GM19193 (cell line): Measurements from ENCODE around the gene FSIP1.

ENCODE experiments used
- POLR2A ChIP-seq: IDR thresholded peaks from 4 replicates; pipeline ENCODE4 v1.6.1; 2011; ENCODE audit not compliant: insufficient read depth, insufficient read length; ENCODE audit errors: extremely low read depth

The FSIP1 gene

DNA sequence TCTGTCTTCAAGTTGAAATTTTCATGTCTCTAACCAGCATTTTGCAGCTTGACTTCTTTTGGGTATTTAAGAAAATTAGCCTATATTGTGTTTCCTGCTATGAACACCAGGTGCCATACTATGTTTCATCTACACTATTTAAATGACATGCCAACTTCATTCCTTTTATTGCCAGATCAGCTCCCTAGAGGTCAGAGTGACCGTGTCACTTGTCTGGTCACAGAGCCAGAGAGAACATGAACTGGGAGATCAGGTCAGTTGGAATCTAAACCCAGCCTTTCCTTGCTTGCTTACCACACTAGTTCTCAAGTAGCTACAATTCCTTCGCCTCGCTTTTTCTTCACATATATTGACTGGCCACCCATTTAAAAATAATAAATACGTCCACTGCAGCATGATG, 114.2 kb downstream of the FSIP1 start:
- TF ChIP-seq POLR2A, result no peak

DNA sequence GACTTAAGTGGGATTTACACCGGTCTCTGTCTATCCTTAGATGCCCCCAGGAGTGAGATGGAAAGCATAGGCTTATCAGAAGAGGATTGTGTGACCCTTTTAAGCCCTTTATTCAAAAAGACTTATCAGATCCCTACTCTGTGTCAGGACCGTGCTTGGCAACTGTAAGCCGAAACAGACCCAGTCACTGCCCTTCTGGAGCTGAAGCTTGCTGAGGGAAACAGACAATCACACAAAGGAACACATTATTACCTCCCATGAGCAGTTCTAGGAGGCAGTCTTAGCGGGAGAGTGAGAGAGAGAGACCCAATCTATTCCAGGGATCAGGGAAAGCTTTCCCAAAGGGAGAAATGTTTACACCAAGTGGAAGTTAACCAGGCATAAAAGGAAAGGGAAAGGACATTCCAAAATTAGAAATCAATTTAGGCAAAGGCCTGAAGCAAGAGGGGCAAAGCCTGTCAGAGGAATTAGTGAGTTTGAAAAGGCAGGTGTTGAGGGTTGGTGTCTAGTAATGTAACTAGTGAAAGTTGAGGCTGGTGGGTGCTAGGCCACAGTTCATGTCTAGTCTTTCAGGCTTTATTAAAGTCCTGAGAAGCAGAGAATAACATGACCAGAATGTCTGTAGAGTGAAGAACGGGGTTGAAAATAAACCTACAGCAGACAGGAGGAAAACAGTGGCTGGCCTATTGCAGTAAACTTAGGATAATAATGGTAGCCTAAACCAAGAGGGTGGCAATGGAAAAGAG, 115.1 kb downstream of the FSIP1 start:
- TF ChIP-seq POLR2A, result no peak

DNA sequence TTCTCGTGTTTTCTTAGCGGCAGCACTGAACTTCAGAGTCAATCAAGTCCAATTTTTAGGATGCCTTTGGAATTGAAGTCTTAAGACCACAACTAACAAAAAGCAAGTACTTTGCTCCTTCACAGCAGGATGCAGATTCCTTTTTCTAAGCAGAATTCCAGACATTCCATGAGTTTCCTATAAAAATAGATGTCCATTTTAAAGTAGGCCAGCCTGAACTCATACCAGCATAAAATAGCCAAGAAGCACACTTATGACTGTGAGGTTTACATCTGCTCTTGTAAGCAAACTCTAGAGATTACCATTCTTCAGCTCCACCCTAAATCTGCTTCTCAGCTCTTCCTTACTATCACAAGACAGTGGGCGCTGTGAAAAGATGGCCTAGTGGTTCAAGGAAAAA, 116.0 kb downstream of the FSIP1 start:
- no peak for TF ChIP-seq POLR2A

DNA sequence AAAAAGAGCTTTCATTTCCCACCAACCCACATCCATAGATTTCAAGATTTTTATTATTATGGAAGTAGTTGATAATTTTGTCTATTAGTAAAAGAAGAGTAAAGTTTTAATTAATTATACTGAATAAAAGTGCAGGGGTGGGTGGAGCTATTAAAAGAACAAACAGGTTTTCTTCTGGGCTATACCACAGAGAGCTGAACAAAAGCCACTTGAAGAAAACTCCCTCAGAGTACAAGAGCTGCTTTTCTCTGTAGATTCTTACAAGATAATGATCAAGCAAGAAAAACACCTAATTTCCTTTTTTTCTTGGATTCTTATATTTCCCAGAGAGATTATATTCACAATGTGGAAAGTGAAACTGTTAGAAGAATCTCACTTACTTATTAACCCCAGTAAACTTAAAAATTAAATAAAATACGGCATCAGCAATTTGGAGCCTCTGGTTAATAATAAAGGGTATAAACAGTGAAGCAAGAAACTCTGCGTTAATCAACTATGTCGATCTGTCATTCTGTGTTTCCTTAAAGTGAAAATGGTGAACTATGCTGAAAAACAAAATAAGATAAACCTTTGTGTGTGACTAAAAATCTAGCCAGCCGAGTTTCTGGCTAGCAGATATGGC, 116.9 kb downstream of the FSIP1 start:
- no peak for TF ChIP-seq POLR2A

DNA sequence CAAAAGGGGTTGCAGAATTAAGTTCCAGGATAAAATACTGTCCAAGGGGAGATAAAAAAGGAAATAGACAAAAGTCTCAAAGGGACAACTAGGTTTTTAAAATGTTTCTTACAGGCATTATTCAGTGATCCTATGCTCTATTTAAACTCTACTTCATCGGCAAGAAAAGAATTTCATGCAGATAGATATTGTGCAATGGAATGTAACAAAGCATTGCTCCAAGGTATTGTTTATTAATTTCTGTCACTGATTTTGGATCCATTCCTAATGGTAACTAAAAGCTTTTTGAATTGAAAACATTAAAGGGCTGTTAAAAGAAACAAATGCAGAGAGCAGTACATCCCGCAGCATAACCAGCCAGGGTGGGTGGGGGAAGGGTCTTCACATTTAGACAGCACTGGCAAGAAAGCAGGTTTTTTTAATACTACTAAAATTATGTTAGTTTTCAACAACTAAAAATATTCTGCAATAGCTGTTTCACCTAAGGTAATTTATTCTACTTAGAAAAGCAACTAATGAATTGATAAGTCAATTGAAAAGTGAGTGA, 118.9 kb downstream of the FSIP1 start:
- TF ChIP-seq POLR2A, result no peak

DNA sequence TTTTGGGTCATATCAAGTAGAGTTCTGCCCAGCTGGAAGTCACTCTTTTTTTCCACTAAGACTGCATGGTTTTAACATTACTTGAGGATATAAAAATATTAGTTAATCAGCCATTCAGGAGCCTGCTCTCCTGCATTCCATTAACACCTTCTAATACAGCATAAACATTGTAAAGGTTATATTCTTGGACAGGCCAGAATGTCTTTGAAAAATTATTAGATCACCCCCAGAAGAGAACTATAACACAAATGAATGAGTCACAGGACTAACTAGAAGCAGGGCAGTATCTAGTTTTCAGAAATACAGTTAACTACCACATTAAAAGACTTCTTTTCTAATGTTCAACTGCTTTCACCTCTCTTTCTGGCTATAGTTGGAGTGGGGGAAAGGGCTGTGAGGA, 120.9 kb downstream of the FSIP1 start:
- no peak for TF ChIP-seq POLR2A

DNA sequence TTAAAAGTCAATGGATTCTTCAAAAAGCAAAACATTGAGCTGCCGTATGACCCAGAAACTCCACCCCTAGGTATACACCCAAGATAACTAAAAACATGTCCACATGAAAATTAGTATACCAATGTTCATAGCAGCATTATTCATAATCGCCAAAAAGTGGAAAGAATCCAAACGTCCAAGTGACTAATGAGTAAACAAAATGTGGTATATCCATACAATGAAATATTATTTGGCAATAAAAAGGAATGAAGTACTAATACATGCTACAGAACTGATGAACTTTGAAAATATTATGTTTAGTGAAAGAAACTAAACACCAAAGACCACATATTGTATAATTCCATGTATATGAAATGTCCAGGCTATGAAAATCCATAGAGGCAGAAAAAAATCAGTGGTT, 123.9 kb downstream of the FSIP1 start:
- TF ChIP-seq POLR2A, result no peak

DNA sequence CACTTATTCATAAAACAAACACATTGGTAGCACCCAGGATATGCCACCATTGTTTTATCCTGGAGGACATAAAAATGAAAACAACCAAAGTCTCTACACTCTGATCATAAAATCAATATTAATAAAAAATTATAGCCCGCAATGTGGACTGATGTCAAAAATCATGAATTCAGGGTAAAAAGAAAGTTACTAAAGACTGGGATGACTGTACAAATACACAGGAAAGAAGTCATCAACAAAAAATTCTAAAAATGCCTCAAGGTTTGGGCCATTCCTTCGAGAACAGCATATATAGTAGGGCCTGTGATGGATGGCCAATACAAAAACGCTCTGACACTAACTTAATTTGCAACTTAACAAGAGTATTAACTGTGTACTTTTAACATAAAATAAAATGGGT, 125.0 kb downstream of the FSIP1 start:
- TF ChIP-seq POLR2A, result no peak

DNA sequence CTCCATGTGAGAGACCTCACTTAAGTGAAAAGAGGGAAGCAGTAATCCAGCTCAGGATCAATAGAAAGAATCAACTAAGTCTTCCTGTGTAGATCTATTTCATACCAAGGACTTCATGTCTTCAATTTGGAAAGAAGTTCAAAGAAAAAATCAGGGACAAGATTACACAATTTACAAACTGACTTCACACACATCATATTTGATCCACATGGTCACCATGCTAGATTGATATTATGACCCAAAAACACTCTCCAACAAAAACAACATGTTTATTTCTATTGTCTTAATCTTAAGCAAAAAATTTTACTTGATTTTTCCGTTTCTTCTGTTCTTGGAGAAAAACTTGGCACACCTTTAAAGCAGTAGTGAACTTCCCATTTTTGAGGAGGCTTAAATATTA, 125.5 kb downstream of the FSIP1 start:
- no peak for TF ChIP-seq POLR2A

DNA sequence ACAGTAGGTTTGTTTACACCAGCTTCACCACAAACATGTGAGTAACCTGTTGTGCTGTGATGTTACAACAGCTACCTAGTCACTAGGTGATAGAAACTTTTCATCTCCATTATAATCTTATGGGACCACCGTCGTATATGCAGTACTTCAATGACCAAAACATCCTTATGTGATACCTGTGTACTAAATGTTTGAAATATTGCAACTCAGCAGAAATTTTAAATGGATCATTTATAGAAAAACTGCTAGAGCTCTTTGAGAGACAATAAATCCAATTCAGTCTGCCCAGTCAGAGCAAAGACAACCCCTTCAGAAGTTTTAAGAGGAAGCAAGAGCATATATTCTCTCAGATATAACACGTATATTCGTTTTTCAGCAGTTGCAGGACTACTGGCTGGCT, 128.3 kb downstream of the FSIP1 start:
- TF ChIP-seq POLR2A, result no peak

DNA sequence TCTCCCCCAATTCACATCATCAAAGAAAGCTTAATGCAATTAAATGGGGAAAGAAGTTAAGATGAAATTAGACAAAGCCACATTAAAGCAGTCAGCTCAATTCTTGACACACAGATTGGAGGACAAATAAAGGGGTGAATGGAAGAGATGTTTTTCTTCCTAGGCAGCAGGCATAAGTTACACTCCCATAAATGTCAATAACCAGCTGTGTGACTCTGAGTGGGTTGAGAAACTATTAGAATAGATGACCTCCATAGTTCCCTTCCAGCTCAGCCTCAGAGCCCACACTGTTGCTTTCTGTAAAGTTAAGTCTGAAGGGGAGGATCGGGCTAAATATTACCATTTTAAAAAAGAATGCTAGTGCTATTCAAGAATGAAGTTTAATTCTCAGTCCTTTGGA, 130.8 kb downstream of the FSIP1 start:
- TF ChIP-seq POLR2A, result no peak

DNA sequence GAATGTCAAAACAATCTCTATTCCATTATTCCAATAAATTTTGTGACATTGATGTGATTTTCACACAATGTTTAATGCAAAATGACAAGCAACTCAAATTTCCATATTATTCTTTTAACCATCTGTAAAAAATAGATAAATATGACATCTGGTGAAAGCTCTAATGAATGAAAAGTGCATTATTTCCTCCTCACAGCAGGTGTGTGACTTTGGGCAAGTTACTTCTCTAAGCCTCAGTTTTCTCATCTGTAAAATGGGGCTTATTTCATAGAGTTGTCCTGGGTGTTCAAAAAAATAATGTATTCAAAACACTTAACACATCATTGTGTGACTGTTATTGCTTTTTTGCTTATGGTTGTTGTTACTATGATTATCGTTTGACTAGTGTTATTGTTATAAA, 131.3 kb downstream of the FSIP1 start:
- TF ChIP-seq POLR2A, result no peak

DNA sequence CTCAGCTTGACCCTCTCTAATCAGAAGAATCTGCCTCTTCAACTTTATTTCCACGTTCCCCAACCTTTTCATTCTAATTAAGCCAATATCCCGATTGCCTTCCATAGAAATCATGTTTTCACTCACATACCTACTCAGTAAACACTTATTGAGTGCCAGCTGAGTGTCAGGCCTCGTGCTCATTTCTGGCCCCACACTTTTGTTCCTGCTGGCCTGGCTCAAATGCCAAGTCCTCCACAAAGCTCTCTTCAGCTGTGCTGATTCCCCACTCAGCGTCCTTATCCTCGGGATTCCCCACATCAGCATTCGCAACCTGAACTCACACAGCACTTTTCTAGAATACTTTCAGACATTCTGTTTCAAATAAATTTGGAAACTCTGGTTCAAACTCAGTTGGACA, 132.9 kb downstream of the FSIP1 start:
- TF ChIP-seq POLR2A, result no peak

DNA sequence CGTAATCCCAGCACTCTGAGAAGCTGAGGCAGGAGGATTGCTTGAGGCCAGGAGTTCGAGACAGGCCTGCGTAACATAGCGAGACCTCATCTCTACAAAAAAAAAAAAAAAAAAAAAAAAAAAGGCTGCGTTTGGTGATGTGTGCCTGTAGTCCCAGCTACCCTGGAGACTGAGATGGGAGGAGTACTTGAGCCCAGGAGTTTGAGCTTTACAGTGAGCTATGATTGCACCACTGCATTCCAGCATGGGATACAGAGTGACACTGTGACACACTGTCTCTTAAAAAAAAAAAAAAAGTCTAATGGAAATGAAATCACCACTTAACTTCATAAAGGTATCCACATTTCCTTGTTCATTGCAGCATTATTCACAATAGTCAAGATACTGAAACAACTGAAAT, 136.2 kb downstream of the FSIP1 start:
- TF ChIP-seq POLR2A, result no peak

DNA sequence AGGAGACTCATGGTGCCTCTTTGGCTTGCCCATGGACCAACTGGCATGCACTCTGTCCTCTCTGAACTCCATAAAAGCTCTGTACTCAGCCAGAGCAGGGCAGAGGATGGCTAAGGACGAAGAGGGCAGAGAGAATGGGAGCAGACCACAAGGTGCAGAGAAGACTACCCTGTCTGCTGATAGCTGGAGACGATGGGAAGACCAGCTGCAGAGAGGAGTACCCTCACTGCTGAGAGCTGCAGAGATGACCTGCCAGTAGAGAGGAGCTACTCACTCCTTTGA, 136.7 kb downstream of the FSIP1 start:
- TF ChIP-seq POLR2A, result no peak

DNA sequence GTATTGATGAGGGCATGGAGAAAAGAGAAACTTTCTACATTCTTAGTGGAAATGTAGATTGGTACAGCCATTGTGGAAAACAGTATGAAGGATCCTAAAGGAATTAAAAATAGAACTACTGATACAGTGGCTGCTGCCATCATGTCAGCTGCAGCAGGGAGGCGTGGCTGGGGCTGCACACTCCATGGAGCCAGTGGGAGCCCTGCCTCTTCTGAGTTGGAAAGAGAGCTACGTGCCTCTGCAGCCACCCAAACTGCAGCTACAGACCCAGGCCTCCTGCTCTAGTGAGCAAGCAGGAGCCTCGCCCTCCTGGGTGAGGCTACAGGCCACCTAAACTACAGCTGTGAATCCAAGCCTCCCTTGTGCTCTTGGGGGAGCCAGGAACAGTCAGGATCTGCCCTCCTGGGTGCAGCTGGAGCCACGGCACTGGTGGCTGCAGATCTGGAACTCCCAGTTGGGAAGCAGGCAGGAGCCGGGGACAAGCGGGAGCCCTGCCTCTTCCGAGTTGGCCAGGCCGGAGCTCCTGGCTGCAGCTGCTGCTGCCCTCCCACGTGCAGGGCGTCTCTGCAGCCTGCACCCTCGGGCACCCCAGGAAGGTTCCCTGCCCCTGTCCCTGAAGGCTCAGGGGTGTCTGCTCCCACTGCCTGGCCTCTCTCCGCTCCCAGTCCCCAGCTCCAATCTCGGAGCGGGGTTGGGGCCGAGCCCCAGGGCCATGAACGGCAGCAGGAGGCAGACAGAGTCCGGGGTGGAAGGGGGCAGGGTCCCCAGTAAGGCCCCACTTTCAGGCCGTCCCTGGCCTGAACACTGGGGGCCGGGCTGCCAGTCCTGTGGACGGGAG, 137.3 kb downstream of the FSIP1 start:
- no peak for TF ChIP-seq POLR2A
